SK-N-SH treated with all-trans-retinoic acid at 6 μM for 48 hours (cell line): Measurements from ENCODE around the gene CCT6B.

Experiments
- ATAC-seq: fragments of 200-7000 bp; cut with Tn5 transposase; 3 replicates; pipeline ENCODE4 v1.9.1; 2020; ENCODE audit warnings: mild to moderate bottlenecking, moderate library complexity
- ARNTL ChIP-seq: fragments of 450-650 bp; formaldehyde crosslinking; IDR thresholded peaks from 2 replicates; pipeline ENCODE4 v1.5.0; 2020; ENCODE audit warnings: low read depth, mild to moderate bottlenecking, moderate library complexity, borderline replicate concordance
- BACH2 ChIP-seq: fragments of 250-450 bp; sonication (Bioruptor Pico); IDR thresholded peaks from 2 replicates; pipeline ENCODE4 v1.9.0; 2021; ENCODE audit warnings: mild to moderate bottlenecking, borderline replicate concordance
- CREB5 ChIP-seq: fragments of 250-450 bp; sonication (Bioruptor Pico); IDR thresholded peaks from 2 replicates; pipeline ENCODE4 v1.5.1; 2020; ENCODE audit warnings: low read depth, mild to moderate bottlenecking, moderate library complexity
- CSDC2 ChIP-seq: fragments of 250-450 bp; sonication (Bioruptor Pico); IDR thresholded peaks from 2 replicates; pipeline ENCODE4 v1.5.0; 2020; ENCODE audit warnings: mild to moderate bottlenecking, moderate library complexity
- CSRNP3 ChIP-seq: fragments of 250-450 bp; sonication (Bioruptor Pico); IDR thresholded peaks from 2 replicates; pipeline ENCODE4 v1.5.1; 2021; ENCODE audit warnings: mild to moderate bottlenecking, moderate library complexity
- ESRRG ChIP-seq: fragments of 250-450 bp; sonication (Bioruptor Pico); IDR thresholded peaks from 2 replicates; pipeline ENCODE4 v1.6.1; 2021; ENCODE audit warnings: mild to moderate bottlenecking
- GLIS3 ChIP-seq: fragments of 250-450 bp; sonication (Bioruptor Pico); IDR thresholded peaks from 2 replicates; pipeline ENCODE4 v1.5.0; 2020; ENCODE audit warnings: mild to moderate bottlenecking, moderate library complexity
- ISL1 ChIP-seq: fragments of 250-450 bp; sonication (Bioruptor Pico); IDR thresholded peaks from 2 replicates; pipeline ENCODE4 v2.1.2; 2022; ENCODE audit warnings: mild to moderate bottlenecking, moderate library complexity
- OSR1 ChIP-seq: fragments of 250-450 bp; sonication (Bioruptor Pico); IDR thresholded peaks from 2 replicates; pipeline ENCODE4 v1.8.0; 2022; ENCODE audit warnings: moderate library complexity, mild to moderate bottlenecking, inconsistent platforms
- PATZ1 ChIP-seq: fragments of 250-450 bp; sonication (Bioruptor Pico); IDR thresholded peaks from 2 replicates; pipeline ENCODE4 v1.8.0; 2020; ENCODE audit warnings: mild to moderate bottlenecking, moderate library complexity, borderline replicate concordance
- POU6F1 ChIP-seq: fragments of 250-450 bp; sonication (Bioruptor Pico); IDR thresholded peaks from 2 replicates; pipeline ENCODE4 v1.8.0; 2021; ENCODE audit warnings: low read depth, mild to moderate bottlenecking, moderate library complexity, borderline replicate concordance
- PPARA ChIP-seq: fragments of 250-450 bp; sonication (Bioruptor Pico); IDR thresholded peaks from 2 replicates; pipeline ENCODE4 v1.5.0; 2020; ENCODE audit warnings: mild to moderate bottlenecking, borderline replicate concordance
- RARB ChIP-seq: fragments of 250-450 bp; sonication (Bioruptor Pico); IDR thresholded peaks from 2 replicates; pipeline ENCODE4 v1.8.0; 2021; ENCODE audit warnings: mild to moderate bottlenecking, moderate library complexity
- SNAI2 ChIP-seq: fragments of 250-450 bp; sonication (Bioruptor Pico); IDR thresholded peaks from 2 replicates; pipeline ENCODE4 v1.5.0; 2020; ENCODE audit warnings: mild to moderate bottlenecking, moderate library complexity
- TCF4 ChIP-seq: fragments of 250-450 bp; sonication (Bioruptor Pico); IDR thresholded peaks from 2 replicates; pipeline ENCODE4 v1.8.0; 2021; ENCODE audit warnings: mild to moderate bottlenecking, moderate library complexity, borderline replicate concordance
- TOX ChIP-seq: fragments of 250-450 bp; sonication (Bioruptor Pico); IDR thresholded peaks from 2 replicates; pipeline ENCODE4 v1.8.0; 2021; ENCODE audit warnings: mild to moderate bottlenecking, moderate library complexity, borderline replicate concordance
- TSHZ2 ChIP-seq: fragments of 250-450 bp; sonication (Bioruptor Pico); IDR thresholded peaks from 2 replicates; pipeline ENCODE4 v1.5.0; 2020; ENCODE audit warnings: mild to moderate bottlenecking, moderate library complexity
- ZC3H10 ChIP-seq: fragments of 250-450 bp; sonication (Bioruptor Pico); IDR thresholded peaks from 2 replicates; pipeline ENCODE4 v1.5.1; 2021; ENCODE audit warnings: mild to moderate bottlenecking, moderate library complexity
- ZFP30 ChIP-seq: fragments of 450-650 bp; formaldehyde crosslinking; IDR thresholded peaks from 2 replicates; pipeline ENCODE4 v1.5.0; 2022; ENCODE audit warnings: mild to moderate bottlenecking, moderate library complexity
- ZNF565 ChIP-seq: fragments of 450-650 bp; formaldehyde crosslinking; conservative IDR thresholded peaks from 2 replicates; pipeline ENCODE4 v1.5.0; 2020; ENCODE audit warnings: low read depth, mild to moderate bottlenecking, moderate library complexity
- ZNF70 ChIP-seq: fragments of 450-650 bp; formaldehyde crosslinking; IDR thresholded peaks from 2 replicates; pipeline ENCODE4 v1.5.0; 2020; ENCODE audit warnings: mild to moderate bottlenecking, moderate library complexity
- ZNF8 ChIP-seq: fragments of 450-650 bp; formaldehyde crosslinking; IDR thresholded peaks from 2 replicates; pipeline ENCODE4 v1.5.0; 2020; ENCODE audit warnings: mild to moderate bottlenecking, moderate library complexity

The CCT6B gene

GRCh38 chr17:34980353-34980680 is 19.1 kb upstream of the CCT6B start, which contains the start of gene LIG3 (continued):
- TF ChIP-seq ZNF565, result no peak

- no peak for TF ChIP-seq RARB (CRISPR knock-in tag)
- TF ChIP-seq ZFP30, result no peak
- no peak for TF ChIP-seq ARNTL (CRISPR knock-in tag)
- TF ChIP-seq ZNF8 (CRISPR knock-in tag), result no peak
- no peak for TF ChIP-seq TOX (CRISPR knock-in tag)
- TF ChIP-seq PPARA (CRISPR knock-in tag), result no peak
- no peak for TF ChIP-seq ISL1
- TF ChIP-seq SNAI2 (CRISPR knock-in tag), result no peak
- no peak for TF ChIP-seq POU6F1 (CRISPR knock-in tag)
- TF ChIP-seq BACH2 (CRISPR knock-in tag), result no peak
- no peak for TF ChIP-seq CSRNP3 (CRISPR knock-in tag)
- TF ChIP-seq OSR1 (CRISPR knock-in tag), result no peak
- no peak for TF ChIP-seq GLIS3 (CRISPR knock-in tag)
- no peak for TF ChIP-seq TCF4 (CRISPR knock-in tag)
- no peak for TF ChIP-seq CSDC2
- TF ChIP-seq PATZ1 (CRISPR knock-in tag), result no peak
- no peak for TF ChIP-seq TSHZ2
- TF ChIP-seq ZNF565, result no peak
- no peak for TF ChIP-seq ZC3H10 (CRISPR knock-in tag)
- TF ChIP-seq CREB5 (CRISPR knock-in tag), result no peak
- TF ChIP-seq, all 23 proteins: peak for 0
- ATAC-seq, result no peak
These were observed 18.5 kb upstream of the CCT6B start for GRCh38 chr17:34979650-34980352.

- no peak for ATAC-seq
- TF ChIP-seq PPARA (CRISPR knock-in tag) (no peak), OSR1 (CRISPR knock-in tag) (no peak), GLIS3 (CRISPR knock-in tag) (no peak), ESRRG (no peak), TOX (CRISPR knock-in tag) (no peak), ZNF8 (CRISPR knock-in tag) (no peak), CSRNP3 (CRISPR knock-in tag) (no peak), POU6F1 (CRISPR knock-in tag) (no peak), ZC3H10 (CRISPR knock-in tag) (no peak), CREB5 (CRISPR knock-in tag) (no peak), ZNF70 (CRISPR knock-in tag) (no peak), SNAI2 (CRISPR knock-in tag) (no peak)
These were observed 17.9 kb upstream of the CCT6B start for GRCh38 chr17:34979153-34979552.
